ENCODE data around the gene ERRFI1.
A peak's percentile ranks its signal among the peaks of the same experiment; 100 is the strongest.

ERRFI1 gene

GRCh38 chr1:8028571-8028910 lies 2.4 kb upstream of the ERRFI1 start:
- H3K4me3 ChIP-seq (ENCODE audit: low read depth in 1 of 5, low read length in 5 of 5) = no peak overlapping the region
- no peaks in the 10 kb centered on the region for H3K27me3 ChIP-seq (ENCODE audit: control insufficient read depth in 5 of 5, insufficient read depth in 4 of 5, low read length in 5 of 5)
- peaks cover 4 to 49% (median 33%) of the 10 kb centered on the region in 5 donors for H3K4me1 ChIP-seq (ENCODE audit: control insufficient read depth in 5 of 5, insufficient read depth in 5 of 5, low read length in 5 of 5)
- no peaks in the 10 kb centered on the region for H3K9me3 ChIP-seq (ENCODE audit: control insufficient read depth in 5 of 5, low read length in 5 of 5)
- H3K9ac ChIP-seq (ENCODE audit: low read length in 5 of 5) = peak overlapping the region in 1 of 5 donors; percentile 72
- H3K27ac ChIP-seq (ENCODE audit: low read depth, low read length) = peak overlapping the region; percentile 92
- H3K36me3 ChIP-seq (ENCODE audit: control insufficient read depth in 5 of 5, insufficient read depth in 5 of 5, low read length in 5 of 5) = no peaks in the 10 kb centered on the region

GRCh38 chr1:8027748-8028570 lies 1.9 kb upstream of the ERRFI1 start:
- Histone ChIP-seq H3K27ac (ENCODE audit: low read depth, low read length) (peak overlapping the region; percentile 92), H3K9ac (ENCODE audit: low read length in 5 of 5) (peak overlapping the region in 3 of 5 donors; percentile 42 to 93 (median 48)), H3K27me3 (ENCODE audit: control insufficient read depth in 5 of 5, insufficient read depth in 4 of 5, low read length in 5 of 5) (no peaks in the 10 kb centered on the region), H3K4me1 (ENCODE audit: control insufficient read depth in 5 of 5, insufficient read depth in 5 of 5, low read length in 5 of 5) (peaks cover 4 to 52% (median 30%) of the 10 kb centered on the region in 5 donors), H3K9me3 (ENCODE audit: control insufficient read depth in 5 of 5, low read length in 5 of 5) (no peaks in the 10 kb centered on the region), H3K36me3 (ENCODE audit: control insufficient read depth in 5 of 5, insufficient read depth in 5 of 5, low read length in 5 of 5) (no peaks in the 10 kb centered on the region), H3K4me3 (ENCODE audit: low read depth in 1 of 5, low read length in 5 of 5) (peak overlapping the region in 4 of 5 donors; percentile 79 to 90 (median 84))

- Histone ChIP-seq H3K27ac (ENCODE audit: low read depth, low read length) (peak overlapping the region; percentile 92), H3K36me3 (ENCODE audit: control insufficient read depth in 5 of 5, insufficient read depth in 5 of 5, low read length in 5 of 5) (no peaks in the 10 kb centered on the region), H3K4me3 (ENCODE audit: low read depth in 1 of 5, low read length in 5 of 5) (peak overlapping the region; percentile 79 to 90 (median 84)), H3K27me3 (ENCODE audit: control insufficient read depth in 5 of 5, insufficient read depth in 4 of 5, low read length in 5 of 5) (no peaks in the 10 kb centered on the region), H3K9me3 (ENCODE audit: control insufficient read depth in 5 of 5, low read length in 5 of 5) (no peaks in the 10 kb centered on the region), H3K4me1 (ENCODE audit: control insufficient read depth in 5 of 5, insufficient read depth in 5 of 5, low read length in 5 of 5) (peaks cover 4 to 57% (median 32%) of the 10 kb centered on the region in 5 donors), H3K9ac (ENCODE audit: low read length in 5 of 5) (peak overlapping the region; percentile 6 to 93 (median 66))
These were observed 1.1 kb upstream of the ERRFI1 start for GRCh38 chr1:8026976-8027747.

- no peaks in the 10 kb centered on the region for H3K27me3 ChIP-seq (ENCODE audit: control insufficient read depth in 5 of 5, insufficient read depth in 4 of 5, low read length in 5 of 5)
These were observed 401 bp downstream of the ERRFI1 start for GRCh38 chr1:8025671-8026144.

GRCh38 chr1:8025061-8025670 lies 943 bp downstream of the ERRFI1 start:
- peak overlapping the region; percentile 39 for H3K27ac ChIP-seq (ENCODE audit: low read depth, low read length)
- no peaks in the 10 kb centered on the region for H3K9me3 ChIP-seq (ENCODE audit: control insufficient read depth in 5 of 5, low read length in 5 of 5)
- peaks cover 4 to 68% (median 38%) of the 10 kb centered on the region in 5 donors for H3K4me1 ChIP-seq (ENCODE audit: control insufficient read depth in 5 of 5, insufficient read depth in 5 of 5, low read length in 5 of 5)
- H3K36me3 ChIP-seq (ENCODE audit: control insufficient read depth in 5 of 5, insufficient read depth in 5 of 5, low read length in 5 of 5) = peaks cover 0 to under 1% (median 0%) of the 10 kb centered on the region in 5 donors
- H3K9ac ChIP-seq (ENCODE audit: low read length in 5 of 5) = peak overlapping the region; percentile 49 to 95 (median 74)
- H3K27me3 ChIP-seq (ENCODE audit: control insufficient read depth in 5 of 5, insufficient read depth in 4 of 5, low read length in 5 of 5) = no peaks in the 10 kb centered on the region
- H3K4me3 ChIP-seq (ENCODE audit: low read depth in 1 of 5, low read length in 5 of 5) = peak overlapping the region; percentile 79 to 98 (median 87)

More at GRCh38 chr1:8025671-8026144, 401 bp downstream of the ERRFI1 start:
- H3K36me3 ChIP-seq (ENCODE audit: control insufficient read depth in 5 of 5, insufficient read depth in 5 of 5, low read length in 5 of 5) = no peaks in the 10 kb centered on the region
- no peaks in the 10 kb centered on the region for H3K9me3 ChIP-seq (ENCODE audit: control insufficient read depth in 5 of 5, low read length in 5 of 5)
- H3K27ac ChIP-seq (ENCODE audit: low read depth, low read length) = peak overlapping the region; percentile 39
- H3K9ac ChIP-seq (ENCODE audit: low read length in 5 of 5) = peak overlapping the region; percentile 49 to 95 (median 74)
- peaks cover 4 to 63% (median 37%) of the 10 kb centered on the region in 5 donors for H3K4me1 ChIP-seq (ENCODE audit: control insufficient read depth in 5 of 5, insufficient read depth in 5 of 5, low read length in 5 of 5)
- peak overlapping the region; percentile 79 to 98 (median 87) for H3K4me3 ChIP-seq (ENCODE audit: low read depth in 1 of 5, low read length in 5 of 5)

- Histone ChIP-seq H3K36me3 (ENCODE audit: control insufficient read depth in 5 of 5, insufficient read depth in 5 of 5, low read length in 5 of 5) (peaks cover 0 to 3% (median 0%) of the 10 kb centered on the region in 5 donors), H3K9ac (ENCODE audit: low read length in 5 of 5) (peak overlapping the region in 3 of 5 donors; percentile 0 to 93 (median 74)), H3K27me3 (ENCODE audit: control insufficient read depth in 5 of 5, insufficient read depth in 4 of 5, low read length in 5 of 5) (no peaks in the 10 kb centered on the region), H3K9me3 (ENCODE audit: control insufficient read depth in 5 of 5, low read length in 5 of 5) (no peaks in the 10 kb centered on the region), H3K27ac (ENCODE audit: low read depth, low read length) (no peak overlapping the region), H3K4me1 (ENCODE audit: control insufficient read depth in 5 of 5, insufficient read depth in 5 of 5, low read length in 5 of 5) (peaks cover 4 to 73% (median 43%) of the 10 kb centered on the region in 5 donors), H3K4me3 (ENCODE audit: low read depth in 1 of 5, low read length in 5 of 5) (peak overlapping the region; percentile 79 to 98 (median 87))
These were observed 1.8 kb downstream of the ERRFI1 start for GRCh38 chr1:8024329-8024728.

- Histone ChIP-seq H3K9me3 (ENCODE audit: control insufficient read depth in 5 of 5, low read length in 5 of 5) (no peaks in the 10 kb centered on the region), H3K4me3 (ENCODE audit: low read depth in 1 of 5, low read length in 5 of 5) (peak overlapping the region; percentile 79 to 98 (median 87)), H3K36me3 (ENCODE audit: control insufficient read depth in 5 of 5, insufficient read depth in 5 of 5, low read length in 5 of 5) (peaks cover 0 to 3% (median 0%) of the 10 kb centered on the region in 5 donors), H3K4me1 (ENCODE audit: control insufficient read depth in 5 of 5, insufficient read depth in 5 of 5, low read length in 5 of 5) (peaks cover 4 to 70% (median 43%) of the 10 kb centered on the region in 5 donors), H3K27me3 (ENCODE audit: control insufficient read depth in 5 of 5, insufficient read depth in 4 of 5, low read length in 5 of 5) (no peaks in the 10 kb centered on the region), H3K27ac (ENCODE audit: low read depth, low read length) (no peak overlapping the region), H3K9ac (ENCODE audit: low read length in 5 of 5) (peak overlapping the region in 2 of 5 donors; percentile 0 to 93)
These were observed 2.2 kb downstream of the ERRFI1 start for GRCh38 chr1:8023995-8024313.

- Histone ChIP-seq H3K4me1 (ENCODE audit: control insufficient read depth in 5 of 5, insufficient read depth in 5 of 5, low read length in 5 of 5) (peaks cover 4 to 65% (median 43%) of the 10 kb centered on the region in 5 donors), H3K27me3 (ENCODE audit: control insufficient read depth in 5 of 5, insufficient read depth in 4 of 5, low read length in 5 of 5) (no peaks in the 10 kb centered on the region), H3K27ac (ENCODE audit: low read depth, low read length) (no peak overlapping the region), H3K4me3 (ENCODE audit: low read depth in 1 of 5, low read length in 5 of 5) (peak overlapping the region; percentile 79 to 98 (median 87)), H3K9ac (ENCODE audit: low read length in 5 of 5) (peak overlapping the region in 2 of 5 donors; percentile 0 to 93), H3K36me3 (ENCODE audit: control insufficient read depth in 5 of 5, insufficient read depth in 5 of 5, low read length in 5 of 5) (peaks cover 0 to 3% (median 0%) of the 10 kb centered on the region in 5 donors), H3K9me3 (ENCODE audit: control insufficient read depth in 5 of 5, low read length in 5 of 5) (no peaks in the 10 kb centered on the region)
These were observed 2.7 kb downstream of the ERRFI1 start for GRCh38 chr1:8023287-8023994.

Measured in subcutaneous abdominal adipose tissue (tissue), 5 donors.